Vagina (tissue), 2 donors: ENCODE results near the gene MAP3K13.

ENCODE experiments used
- POLR2AphosphoS5 ChIP-seq, 2 donors: sonication (generic); formaldehyde crosslinking; IDR thresholded peaks; one replicate each; pipeline ENCODE4 v1.9.0; 2017; ENCODE audit warnings: antibody characterized with exemption in 2 of 2, mild to moderate bottlenecking in 2 of 2, low read depth in 1 of 2; ENCODE audit not compliant: insufficient read depth in 1 of 2
- TF ChIP-seq, protein P1 (sequence below), 3 experiments: fragments of 450-650 bp in 2 of 3; fragments of 200-600 bp in 1 of 3; sonication (generic) in 1 of 3; IDR thresholded peaks; one replicate each; pipeline ENCODE4 v1.5.1; 2017 to 2019; ENCODE audit warnings: antibody characterized with exemption in 3 of 3, mild to moderate bottlenecking in 2 of 3, moderate library complexity in 2 of 3

DNA sequence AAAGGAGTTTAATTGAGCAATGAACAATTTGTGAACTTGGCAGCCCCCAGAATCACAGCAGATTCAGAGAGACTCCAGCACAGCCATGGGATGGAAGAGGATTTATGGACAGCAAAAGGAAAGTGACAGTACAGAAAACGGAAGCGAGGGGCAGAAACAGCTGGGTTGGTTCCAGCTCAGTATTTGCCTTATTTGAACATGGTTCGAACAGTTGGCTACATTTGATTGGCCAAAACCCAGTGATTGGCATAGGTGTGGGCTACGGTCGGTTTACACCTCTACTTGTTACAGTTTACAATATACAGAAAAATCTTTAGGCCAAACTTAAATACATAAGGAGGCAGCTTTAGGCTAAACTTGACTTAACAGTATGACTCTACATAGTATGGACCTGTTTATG, 9.7 kb upstream of the MAP3K13 start:
- no peak for TF ChIP-seq POLR2AphosphoS5 (IDR thresholded peaks at IDR 0.05; ENCODE audit: insufficient read depth in 1 of 2, low read depth in 1 of 2)
- TF ChIP-seq, protein P1, sequence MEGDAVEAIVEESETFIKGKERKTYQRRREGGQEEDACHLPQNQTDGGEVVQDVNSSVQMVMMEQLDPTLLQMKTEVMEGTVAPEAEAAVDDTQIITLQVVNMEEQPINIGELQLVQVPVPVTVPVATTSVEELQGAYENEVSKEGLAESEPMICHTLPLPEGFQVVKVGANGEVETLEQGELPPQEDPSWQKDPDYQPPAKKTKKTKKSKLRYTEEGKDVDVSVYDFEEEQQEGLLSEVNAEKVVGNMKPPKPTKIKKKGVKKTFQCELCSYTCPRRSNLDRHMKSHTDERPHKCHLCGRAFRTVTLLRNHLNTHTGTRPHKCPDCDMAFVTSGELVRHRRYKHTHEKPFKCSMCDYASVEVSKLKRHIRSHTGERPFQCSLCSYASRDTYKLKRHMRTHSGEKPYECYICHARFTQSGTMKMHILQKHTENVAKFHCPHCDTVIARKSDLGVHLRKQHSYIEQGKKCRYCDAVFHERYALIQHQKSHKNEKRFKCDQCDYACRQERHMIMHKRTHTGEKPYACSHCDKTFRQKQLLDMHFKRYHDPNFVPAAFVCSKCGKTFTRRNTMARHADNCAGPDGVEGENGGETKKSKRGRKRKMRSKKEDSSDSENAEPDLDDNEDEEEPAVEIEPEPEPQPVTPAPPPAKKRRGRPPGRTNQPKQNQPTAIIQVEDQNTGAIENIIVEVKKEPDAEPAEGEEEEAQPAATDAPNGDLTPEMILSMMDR (IDR thresholded peaks at IDR 0.05), result no peak
